T-helper 2 cell treated with Interferon-gamma antibody and Interleukin-4, amounts not matched to agents 100 ng/mL and 5 ng/mL, for 36 hours (primary cell): Measurements from ENCODE around the gene DUSP10. TPM values are rescaled to one million over a fixed set of nuclear protein-coding genes. Genes with fewer than 3 reads are reported as not detected.

Source experiments
- intact Hi-C: fragments of 100-400 bp; cut with micrococcal nuclease; formaldehyde crosslinking; loops from one replicate; pipeline ENCODE4 v1.15.1; 2023
- total RNA-seq: library from RNA; stranded (reverse); gene quantifications from 2 replicates; pipeline ENCODE4 v1.2.3, GENCODE V29; 2022

The DUSP10 gene
- total RNA-seq, 1 donor from 2014 or later, result 13.9 TPM

GRCh38 chr1:221663321-221663720, 78.6 kb downstream of the DUSP10 start:
- intact Hi-C loops, result no loop called here

- intact Hi-C loops, result no loop called here
Observed at GRCh38 chr1:221655766-221656305, 86.1 kb downstream of the DUSP10 start.
